EL (cell line): ENCODE measurements around the gene ZDHHC20.

Experiments
- DNase-seq: peaks from one replicate; pipeline ENCODE4 v3.0.0-alpha.2; 2016

The ZDHHC20 gene, protein sequence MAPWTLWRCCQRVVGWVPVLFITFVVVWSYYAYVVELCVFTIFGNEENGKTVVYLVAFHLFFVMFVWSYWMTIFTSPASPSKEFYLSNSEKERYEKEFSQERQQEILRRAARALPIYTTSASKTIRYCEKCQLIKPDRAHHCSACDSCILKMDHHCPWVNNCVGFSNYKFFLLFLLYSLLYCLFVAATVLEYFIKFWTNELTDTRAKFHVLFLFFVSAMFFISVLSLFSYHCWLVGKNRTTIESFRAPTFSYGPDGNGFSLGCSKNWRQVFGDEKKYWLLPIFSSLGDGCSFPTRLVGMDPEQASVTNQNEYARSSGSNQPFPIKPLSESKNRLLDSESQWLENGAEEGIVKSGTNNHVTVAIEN

DNA sequence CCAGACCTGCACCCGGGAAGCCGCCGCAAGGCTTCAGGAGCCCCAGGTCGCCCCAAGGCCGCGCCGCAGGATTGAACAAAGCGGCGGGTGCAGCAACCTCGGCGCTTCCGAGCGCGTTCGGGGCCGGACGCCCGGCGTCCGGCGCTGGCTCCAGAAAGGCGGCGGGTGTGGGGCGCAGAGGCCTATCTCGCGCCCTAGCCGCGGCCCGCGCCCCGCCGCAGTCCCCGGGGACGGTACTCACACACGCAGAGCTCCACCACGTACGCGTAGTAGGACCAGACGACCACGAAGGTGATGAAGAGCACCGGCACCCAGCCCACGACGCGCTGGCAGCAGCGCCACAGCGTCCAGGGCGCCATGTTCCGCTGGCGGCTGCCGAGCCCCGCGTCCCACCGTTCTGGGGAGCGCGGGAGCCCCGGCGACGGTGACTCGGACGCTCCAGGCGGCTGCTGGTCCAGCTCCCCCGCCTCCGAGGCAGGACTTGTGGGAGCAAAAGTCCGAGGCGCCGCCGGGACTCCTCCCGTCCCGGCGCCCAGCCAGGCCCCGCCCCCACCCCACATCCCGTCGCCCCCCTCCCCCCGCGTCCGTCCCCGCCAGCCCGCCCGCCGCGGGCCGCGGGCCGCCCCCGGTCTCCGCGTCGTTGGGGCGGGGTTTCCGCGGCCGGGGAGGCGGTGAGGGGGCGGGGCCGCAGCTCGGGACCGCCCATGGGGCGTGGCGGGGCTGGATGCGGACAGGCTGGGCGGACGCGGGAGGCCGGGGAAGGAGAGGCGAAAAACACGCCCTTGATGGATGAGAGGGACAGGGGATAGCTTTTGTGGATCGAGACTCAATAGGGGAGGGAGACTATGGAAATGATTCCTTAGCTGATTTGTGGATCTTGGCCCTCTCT is at the start of gene ZDHHC20:
Gene ZDHHC20 (minus strand): TSS at position 491 of the 889 bp plus-strand sequence. CDS start 132 bp downstream, at position 359.
- peak; percentile 82 for DNase-seq

DNA sequence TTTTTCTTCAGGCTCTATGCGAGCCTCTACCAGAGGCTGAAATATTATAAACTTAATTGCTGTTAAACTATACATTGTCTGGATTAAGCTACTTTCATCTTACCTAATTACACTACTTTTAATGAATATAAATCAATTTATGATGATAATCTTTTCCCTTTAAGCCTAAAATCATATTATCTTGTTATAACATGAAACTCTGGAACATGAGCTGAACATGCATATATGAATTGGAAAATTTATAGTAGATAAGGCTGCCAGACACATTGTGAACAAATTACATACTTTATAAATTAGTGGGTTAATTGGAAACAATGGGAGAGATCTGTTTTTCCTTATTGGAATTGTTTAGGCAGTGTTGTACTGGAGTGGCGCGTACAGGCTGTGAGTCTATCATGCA is 45.3 kb upstream of the ZDHHC20 start:
- DNase-seq: no peak

- no peak for DNase-seq
Measured at GRCh38 chr13:21501686-21502085, 42.6 kb upstream of the ZDHHC20 start.

DNA sequence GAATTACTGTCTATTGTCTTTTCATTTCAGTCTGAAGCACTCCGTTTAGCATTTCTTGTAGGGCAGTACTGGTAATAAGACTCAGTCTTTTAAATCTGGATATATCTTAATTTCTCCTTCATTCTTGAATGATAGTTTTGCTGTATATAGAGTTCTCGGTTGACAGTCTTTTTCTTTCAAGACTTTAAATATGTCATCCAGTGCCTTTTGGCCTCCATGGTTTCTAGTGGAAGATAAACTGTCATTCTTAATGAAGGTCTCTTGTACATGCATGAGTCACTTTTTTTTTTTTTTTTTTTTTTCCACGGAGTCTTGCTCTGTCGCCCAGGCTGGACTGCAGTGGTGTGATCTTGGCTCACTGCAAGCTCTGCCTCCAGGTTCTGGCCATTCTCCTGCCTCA is 27.2 kb upstream of the ZDHHC20 start:
- no peak for DNase-seq

DNA sequence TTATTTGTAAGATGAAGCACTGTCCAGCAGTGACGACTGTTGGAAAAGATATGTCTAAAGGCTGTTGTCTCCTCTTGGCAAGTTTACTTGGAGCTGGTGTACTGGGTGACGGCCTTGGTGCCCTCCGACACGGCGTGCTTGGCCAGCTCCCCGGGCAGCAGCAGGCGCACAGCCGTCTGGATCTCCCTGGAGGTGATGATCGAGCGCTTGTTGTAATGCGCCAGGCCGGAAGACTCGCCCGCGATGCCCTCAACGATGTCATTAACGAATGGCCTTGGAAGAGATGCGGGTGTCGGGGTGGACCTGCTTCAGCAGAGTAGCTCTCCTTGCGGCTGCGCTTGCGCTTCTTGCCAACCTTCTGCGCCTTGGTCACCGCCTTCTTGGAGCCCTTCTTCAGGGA is 24.6 kb upstream of the ZDHHC20 start:
- no peak for DNase-seq

GRCh38 chr13:21481359-21481758 is 22.3 kb upstream of the ZDHHC20 start:
- DNase-seq: no peak

- peak; percentile 76 for DNase-seq
Measured at GRCh38 chr13:21478881-21479808, 20.0 kb upstream of the ZDHHC20 start.

GRCh38 chr13:21476893-21477472 is 17.9 kb upstream of the ZDHHC20 start:
- DNase-seq: peak; percentile 82

DNA sequence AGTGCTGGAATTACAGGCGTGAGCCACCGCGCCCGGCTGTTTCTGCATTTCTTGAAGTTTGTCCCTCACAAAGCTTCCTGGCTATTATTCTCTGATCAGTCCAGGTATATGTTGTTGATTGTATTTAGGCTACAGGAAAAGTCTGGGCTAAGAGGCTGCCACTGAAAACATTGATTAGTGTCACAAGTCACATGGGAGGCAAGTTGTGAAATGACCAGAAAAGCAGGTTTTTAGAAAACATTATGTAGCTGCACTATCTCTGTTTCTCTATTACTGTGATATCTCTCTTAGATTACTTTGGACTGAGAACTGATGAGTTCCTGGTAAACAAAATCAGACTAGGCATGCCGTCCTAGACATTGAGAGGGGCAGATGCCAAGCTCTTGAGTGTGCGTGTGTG is 16.0 kb upstream of the ZDHHC20 start:
- no peak for DNase-seq

- DNase-seq: no peak
Measured at GRCh38 chr13:21470785-21471184, 11.7 kb upstream of the ZDHHC20 start.

DNA sequence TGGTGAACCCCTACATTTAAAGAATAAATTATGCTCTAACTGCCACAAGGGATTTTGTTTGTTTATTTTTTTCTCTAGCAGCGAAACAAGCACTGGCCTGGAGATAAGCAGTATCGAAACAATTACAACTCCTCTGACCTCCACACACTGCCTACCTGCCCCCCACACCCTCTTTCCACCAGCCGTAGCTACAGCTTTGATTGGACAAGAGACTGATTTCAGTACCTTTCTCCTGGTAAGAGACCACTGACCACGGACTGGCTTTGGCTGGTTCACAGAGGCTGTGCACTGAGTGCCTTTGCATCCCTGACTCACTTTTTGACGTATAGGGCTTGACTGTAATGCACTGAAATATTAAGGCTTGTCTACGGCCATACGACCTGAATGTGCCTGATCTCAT is 7.4 kb upstream of the ZDHHC20 start:
- DNase-seq: no peak

GRCh38 chr13:21465710-21466160 is 6.6 kb upstream of the ZDHHC20 start:
- DNase-seq: no peak

DNA sequence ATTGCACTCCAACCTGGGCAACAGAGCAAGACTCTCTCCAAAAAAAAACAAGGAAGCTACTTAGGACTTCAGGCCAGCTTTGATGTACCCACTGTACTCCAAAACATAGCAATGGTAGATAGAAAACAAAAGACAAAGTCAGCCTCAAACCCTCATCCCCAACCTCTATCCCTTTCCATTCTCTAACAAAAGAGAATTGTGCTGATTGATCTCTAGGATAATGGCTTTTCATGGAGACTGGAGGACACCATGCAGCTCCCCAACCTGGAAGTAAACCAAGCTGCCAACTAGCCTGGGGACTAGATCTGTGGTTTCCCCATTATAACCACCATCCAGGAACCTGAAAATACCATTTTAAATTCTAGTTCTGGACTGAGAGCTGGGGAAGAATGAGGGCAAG is 4.3 kb upstream of the ZDHHC20 start:
- DNase-seq: no peak

DNA sequence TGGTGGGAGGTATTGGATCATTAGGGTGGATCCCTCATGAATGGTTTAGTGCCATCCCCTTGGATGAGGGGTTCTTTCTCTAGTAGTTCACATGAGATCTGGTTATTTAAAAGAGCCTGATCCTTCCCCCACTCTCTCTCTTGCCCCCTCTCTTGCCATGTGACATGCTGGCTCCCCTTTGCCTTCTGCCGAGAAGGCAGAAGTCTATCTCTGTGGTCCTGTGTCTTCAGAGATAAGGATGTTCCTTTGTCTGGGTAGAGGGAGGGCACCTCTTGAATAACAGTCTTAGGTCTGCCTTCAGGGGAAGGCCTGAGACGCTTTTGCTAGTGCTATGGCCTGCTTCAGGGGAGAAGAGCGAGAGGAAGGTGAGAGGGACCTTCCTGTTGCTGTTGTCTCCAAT is 2.0 kb upstream of the ZDHHC20 start:
- no peak for DNase-seq

DNA sequence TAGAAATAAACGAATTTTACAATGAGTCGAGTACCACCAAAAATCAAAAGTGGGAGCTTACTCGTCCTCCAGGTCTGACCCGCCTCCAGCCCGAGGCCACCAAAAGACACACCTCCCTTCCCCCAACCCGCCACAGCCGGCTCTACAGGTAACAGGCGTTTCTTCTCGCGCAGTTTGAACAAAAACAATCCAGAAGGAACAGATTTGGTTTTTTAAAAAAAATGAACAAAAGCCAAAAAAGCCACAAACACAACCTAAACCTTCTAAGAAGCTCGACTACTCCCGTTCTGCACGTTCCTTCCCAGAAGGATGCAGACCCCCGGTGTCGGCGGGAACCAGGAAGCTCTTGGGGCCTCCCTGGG is 671 bp downstream of the ZDHHC20 start:
- DNase-seq: peak; percentile 24

DNA sequence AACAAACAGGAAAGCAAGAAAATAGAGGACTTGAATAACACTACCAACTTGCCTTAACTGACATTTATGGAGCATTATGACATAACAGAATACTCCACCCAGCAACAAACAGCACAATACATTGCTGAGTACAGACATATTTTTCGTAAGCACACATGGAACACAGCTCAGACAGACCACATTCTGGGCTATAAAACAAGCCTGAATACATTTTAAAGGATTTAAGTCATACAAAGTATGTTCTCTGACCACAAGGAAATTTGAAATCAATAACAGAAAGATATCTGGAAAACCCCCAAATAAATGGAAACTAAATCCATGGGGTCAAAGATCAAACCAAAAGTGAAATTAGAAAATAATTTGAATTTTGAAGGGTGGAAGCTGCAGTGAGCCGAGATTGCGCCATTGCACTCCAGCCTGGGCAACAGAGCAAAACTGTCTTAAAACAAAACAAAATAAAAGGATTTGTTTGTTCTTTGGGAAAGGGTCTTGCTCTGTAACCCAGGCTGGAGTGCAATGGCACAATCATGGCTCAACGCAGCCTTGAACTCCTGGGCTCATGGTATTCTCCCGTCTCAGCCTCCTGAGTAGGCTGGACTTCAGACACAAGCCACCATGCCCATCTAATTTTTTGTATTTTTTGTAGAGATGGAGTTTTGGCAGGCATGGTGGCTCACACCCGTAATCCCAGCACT is 5.6 kb downstream of the ZDHHC20 start:
- peak; percentile 12 for DNase-seq

DNA sequence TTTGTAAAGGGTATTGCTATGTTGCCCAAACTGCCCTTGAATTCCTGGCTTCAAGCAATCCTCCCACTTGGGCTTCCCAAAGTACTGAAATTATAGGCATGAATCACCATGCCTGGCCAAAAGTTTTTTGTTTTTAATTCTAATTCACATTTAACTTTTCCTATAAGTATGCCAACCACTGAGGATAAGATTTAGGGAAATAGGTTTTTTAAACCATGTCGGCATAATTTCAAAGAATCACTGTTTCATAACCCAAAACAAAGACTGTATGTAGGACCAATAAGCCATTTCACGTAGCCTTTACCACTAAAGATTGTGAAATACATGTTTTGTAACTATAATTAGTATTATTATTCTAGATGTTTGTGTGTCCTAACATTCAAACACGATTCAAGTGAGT is 8.2 kb downstream of the ZDHHC20 start:
- DNase-seq: no peak

DNA sequence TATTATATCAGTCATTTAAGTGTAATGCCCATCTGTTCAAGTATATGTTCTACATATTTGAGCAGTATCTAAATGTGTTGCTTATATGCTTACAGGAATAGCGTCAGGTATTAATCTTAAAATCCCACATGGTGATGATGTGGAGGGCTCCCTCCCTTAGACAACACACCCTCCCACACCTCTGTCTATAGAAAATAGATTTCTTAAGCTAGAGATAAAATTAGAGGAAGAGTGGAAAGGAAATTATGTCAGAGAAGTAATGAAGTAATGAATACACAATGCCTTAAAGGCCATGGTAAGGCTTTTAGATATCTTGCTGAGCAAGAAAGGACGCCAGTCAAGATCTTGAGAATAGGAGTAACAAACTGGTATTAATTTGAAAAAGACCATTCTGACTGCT is 12.4 kb downstream of the ZDHHC20 start:
- DNase-seq: no peak

- DNase-seq: no peak
Measured at GRCh38 chr13:21445759-21446158, 13.3 kb downstream of the ZDHHC20 start.

GRCh38 chr13:21443171-21443570 is 15.9 kb downstream of the ZDHHC20 start:
- DNase-seq: no peak

- no peak for DNase-seq
Measured at GRCh38 chr13:21436582-21436981, 22.5 kb downstream of the ZDHHC20 start.

DNA sequence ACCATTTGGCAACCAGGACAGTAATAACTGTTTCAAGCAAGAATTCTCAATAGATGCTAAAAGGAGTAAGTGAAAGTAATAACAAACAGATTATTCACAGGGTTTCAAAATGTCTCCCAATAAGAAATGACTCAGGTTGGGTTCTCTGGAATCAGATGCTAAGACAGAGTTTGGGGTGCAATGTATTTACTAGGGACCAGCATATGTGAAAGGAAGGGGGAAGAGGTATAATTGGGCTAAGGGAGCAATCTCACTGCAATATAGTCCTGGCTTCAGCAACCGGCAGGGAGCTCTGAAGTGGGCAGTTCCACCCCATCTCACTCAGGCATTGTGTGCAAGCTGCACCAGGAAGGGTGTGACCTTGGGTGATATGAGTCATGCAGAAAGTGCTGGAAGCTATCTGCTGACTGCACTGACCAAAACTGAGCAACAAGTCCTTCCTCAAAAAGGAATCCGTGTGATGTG is 23.4 kb downstream of the ZDHHC20 start:
- peak; percentile 86 for DNase-seq
